Lower leg skin (tissue), 4 donors: ENCODE measurements around the gene WDHD1. TPM values are rescaled to one million over a fixed set of nuclear protein-coding genes. Genes with fewer than 3 reads are reported as not detected.

Experiments used
- DNase-seq, 2 donors: peaks; one replicate each; pipeline ENCODE4 v3.0.0-alpha.2; 2019; ENCODE audit warnings: low spot score in 2 of 2
- H3K4me3 ChIP-seq: fragments of 200-600 bp; sonication (generic); 2 replicates; pipeline ENCODE4 v1.5.1; 2017; ENCODE audit warnings: mild to moderate bottlenecking, low read depth; ENCODE audit not compliant: poor library complexity, severe bottlenecking
- CTCF ChIP-seq, 3 donors: fragments of 450-650 bp; IDR thresholded peaks; one replicate each; pipeline ENCODE4 v1.5.1; 2016; ENCODE audit warnings: antibody characterized with exemption in 3 of 3, mild to moderate bottlenecking in 3 of 3, moderate library complexity in 2 of 3
- POLR2A ChIP-seq, 2 donors: fragments of 450-650 bp; IDR thresholded peaks; one replicate each; pipeline ENCODE4 v1.6.1; 2016 to 2017; ENCODE audit warnings: antibody characterized with exemption in 2 of 2, mild to moderate bottlenecking in 1 of 2, moderate library complexity in 1 of 2
- WGBS, 2 donors: methylation state at CpG; one replicate each; pipeline ENCODE4 v1.1.5; 2018; 5-methylcytosine and 5-hydroxymethylcytosine counted together
- intact Hi-C: fragments of 100-400 bp; cut with DNase I; formaldehyde crosslinking; loops from one replicate; pipeline ENCODE4 v1.15.0; 2023; ENCODE audit warnings: low total_unique reads
- total RNA-seq, 4 donors: library from RNA; depleted of rRNA; stranded (reverse); fragments of >200 nt; gene quantifications; one replicate each; pipeline ENCODE4 v1.1.0, GENCODE V29; 2016

The WDHD1 gene
- total RNA-seq, 4 donors from 2014 or later, result 1.1 to 3.8 (median 2.3) TPM

GRCh38 chr14:55059333-55059732 lies 32.4 kb upstream of the WDHD1 start:
- 87 to 93% methylated on average over 5 of the region's 5 CpGs for WGBS, 2 donors
- TF ChIP-seq CTCF (IDR thresholded peaks at IDR 0.05) (no peak), POLR2A (IDR thresholded peaks at IDR 0.05) (no peak)
- DNase-seq, result no peak
- no peak overlapping the region for H3K4me3 ChIP-seq
- intact Hi-C loops, result no loop called here

- 89% methylated on average over 5 of the region's 5 CpGs for WGBS, 2 donors
- H3K4me3 ChIP-seq, result no peak overlapping the region
- peak in 1 of 2 donors; percentile 65 for DNase-seq
- intact Hi-C loops, result no loop called here
- no peak for TF ChIP-seq CTCF (IDR thresholded peaks at IDR 0.05)
- TF ChIP-seq POLR2A (IDR thresholded peaks at IDR 0.05), result no peak
These were observed 31.0 kb upstream of the WDHD1 start for GRCh38 chr14:55057919-55058318.

- H3K4me3 ChIP-seq, result no peak overlapping the region
- 96% methylated on average over 13 of the region's 13 CpGs for WGBS, 2 donors
- no peak for TF ChIP-seq CTCF (IDR thresholded peaks at IDR 0.05)
- TF ChIP-seq POLR2A (IDR thresholded peaks at IDR 0.05), result no peak
- intact Hi-C loops, result no loop called here
- DNase-seq, result no peak
These were observed 27.2 kb upstream of the WDHD1 start for GRCh38 chr14:55054098-55054497.

- H3K4me3 ChIP-seq, result no peak overlapping the region
- WGBS, 2 donors, result 81 to 88% methylated on average over 7 of the region's 7 CpGs
- TF ChIP-seq CTCF (IDR thresholded peaks at IDR 0.05) (no peak), POLR2A (IDR thresholded peaks at IDR 0.05) (no peak)
These were observed 26.6 kb upstream of the WDHD1 start for GRCh38 chr14:55053500-55053899.

GRCh38 chr14:55053018-55053417 lies 26.1 kb upstream of the WDHD1 start:
- TF ChIP-seq POLR2A (IDR thresholded peaks at IDR 0.05) (no peak), CTCF (IDR thresholded peaks at IDR 0.05) (no peak)
- intact Hi-C loops, result no loop called here
- no peak overlapping the region for H3K4me3 ChIP-seq
- no peak for DNase-seq
- 57 to 62% methylated on average over 6 of the region's 6 CpGs for WGBS, 2 donors

More at GRCh38 chr14:55053500-55053899, 26.6 kb upstream of the WDHD1 start:
- DNase-seq, result no peak
- intact Hi-C loops, result no loop called here

- TF ChIP-seq POLR2A (IDR thresholded peaks at IDR 0.05), result no peak
- no peak for TF ChIP-seq CTCF (IDR thresholded peaks at IDR 0.05)
- intact Hi-C loops, result no loop called here
- H3K4me3 ChIP-seq, result peak overlapping the region; percentile 75
- DNase-seq, result no peak
- 4 to 6% methylated on average over 14 of the region's 14 CpGs for WGBS, 2 donors
These were observed 25.5 kb upstream of the WDHD1 start for GRCh38 chr14:55052269-55052930.
